GM19463 (cell line): ENCODE results near the gene RNU1-3.
"Not testable (repeated sequence)": the region's sequence is repeated elsewhere in the genome, so short reads cannot be mapped to it uniquely, and the experiment has no call there.

Experiments used
- ATAC-seq: cut with Tn5 transposase; IDR thresholded peaks from one replicate; pipeline ENCODE4 v1.9.1; 2021; ENCODE audit warnings: mild to moderate bottlenecking, moderate library complexity; ENCODE audit not compliant: unreplicated experiment

Gene RNU1-3

DNA sequence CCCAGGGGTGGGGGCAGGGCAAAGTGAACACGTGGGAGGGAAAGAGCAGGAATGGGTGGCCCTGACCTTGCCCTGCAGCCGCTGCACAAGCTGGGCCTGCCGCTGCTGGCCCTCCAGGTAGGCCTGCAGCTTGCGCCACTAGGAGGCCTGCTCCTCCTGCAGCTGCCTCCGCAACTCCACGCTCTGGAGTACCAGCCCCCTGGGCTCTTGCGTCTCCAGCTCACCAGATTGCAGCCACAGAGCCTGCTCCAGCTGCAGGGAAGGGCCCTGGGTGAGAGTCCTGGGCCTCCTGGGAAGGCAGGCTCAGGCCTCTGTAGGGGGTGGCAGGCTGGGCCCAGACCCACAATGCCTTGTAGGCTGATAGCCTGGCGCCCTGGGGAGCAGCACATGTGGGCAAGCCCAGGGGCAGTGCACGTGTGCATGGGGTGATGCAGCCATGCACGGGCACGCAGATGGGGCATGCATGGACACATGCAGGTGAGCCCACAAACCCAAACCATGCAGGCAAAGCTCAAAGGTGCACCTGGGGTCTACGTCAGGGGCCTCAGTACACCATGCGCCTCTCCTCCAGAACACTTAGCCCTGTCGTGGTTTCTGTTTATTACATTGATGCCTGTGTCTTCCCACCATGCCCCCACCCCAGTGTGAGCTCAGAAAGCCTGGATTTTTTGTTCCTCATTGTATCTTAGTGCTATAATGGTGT, 9.6 kb downstream of the RNU1-3 start:
- not testable (repeated sequence) for ATAC-seq

DNA sequence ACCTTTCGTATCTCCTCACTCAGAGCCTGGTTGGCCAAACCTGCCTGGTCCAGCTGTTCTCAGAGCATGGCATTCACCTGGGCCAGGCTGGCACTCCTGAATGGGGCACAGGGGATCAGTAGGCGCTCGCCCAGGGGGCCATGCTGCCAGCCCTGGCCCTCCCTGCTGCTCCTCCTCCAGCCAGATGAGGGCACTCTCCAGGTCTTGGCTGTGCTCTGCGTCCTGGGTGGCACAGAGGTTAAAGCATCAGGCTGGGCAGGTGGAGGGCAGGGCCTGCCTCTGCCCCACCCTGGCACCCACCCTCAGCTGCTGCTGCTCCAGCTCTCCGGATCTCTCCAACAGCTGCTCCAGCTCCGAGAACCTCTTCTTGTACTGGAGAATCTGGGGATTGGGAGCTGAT, 10.2 kb downstream of the RNU1-3 start:
- ATAC-seq, result not testable (repeated sequence)

DNA sequence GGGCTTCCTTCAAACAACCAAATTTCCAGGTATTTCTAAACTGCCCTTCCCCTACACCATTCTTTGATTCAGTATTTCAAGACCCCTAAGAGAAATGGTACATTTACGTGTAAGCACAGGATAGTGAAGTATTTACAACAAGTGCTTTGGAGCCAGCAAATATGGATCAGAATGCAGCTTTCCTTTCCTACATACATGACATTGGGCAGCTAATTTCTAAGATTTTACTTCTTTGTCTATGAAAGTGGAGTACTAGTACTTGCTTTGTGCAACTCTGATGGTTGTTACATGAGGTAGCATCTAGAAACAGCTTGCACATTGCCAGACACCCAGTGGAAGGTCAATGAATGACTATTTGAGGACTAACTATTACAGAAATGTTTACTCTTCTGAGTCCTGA, 15.2 kb downstream of the RNU1-3 start:
- not testable (repeated sequence) for ATAC-seq

DNA sequence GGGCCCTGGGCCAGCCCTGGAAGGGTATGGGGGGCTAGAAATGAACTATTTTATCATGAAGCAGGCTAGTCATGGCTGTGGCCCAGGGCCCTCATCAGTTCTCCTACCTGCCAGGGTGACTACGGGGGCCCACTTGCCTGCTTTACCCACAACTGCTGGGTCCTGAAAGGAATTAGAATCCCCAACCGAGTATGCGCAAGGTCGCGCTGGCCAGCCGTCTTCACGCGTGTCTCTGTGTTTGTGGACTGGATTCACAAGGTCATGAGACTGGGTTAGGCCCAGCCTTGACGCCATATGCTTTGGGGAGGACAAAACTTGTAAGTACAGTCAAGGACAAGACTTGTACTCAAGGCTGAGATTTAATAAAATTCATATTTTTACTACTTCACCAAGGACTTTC, 16.8 kb downstream of the RNU1-3 start:
- ATAC-seq, result not testable (repeated sequence)

DNA sequence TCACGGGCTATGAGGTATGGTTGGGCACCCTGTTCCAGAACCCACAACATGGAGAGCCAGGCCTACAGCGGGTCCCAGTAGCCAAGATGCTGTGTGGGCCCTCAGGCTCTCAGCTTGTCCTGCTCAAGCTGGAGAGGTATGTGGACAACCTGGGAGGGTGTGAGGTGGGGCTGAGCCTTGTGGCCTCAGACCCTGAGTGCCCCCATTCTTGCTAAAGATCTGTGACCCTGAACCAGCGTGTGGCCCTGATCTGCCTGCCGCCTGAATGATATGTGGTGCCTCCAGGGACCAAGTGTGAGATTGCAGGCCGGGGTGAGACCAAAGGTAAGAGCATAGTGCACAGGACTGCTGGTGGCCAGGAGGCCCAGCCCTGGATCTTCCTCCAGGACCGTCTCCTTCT, 17.4 kb downstream of the RNU1-3 start:
- ATAC-seq, result not testable (repeated sequence)

DNA sequence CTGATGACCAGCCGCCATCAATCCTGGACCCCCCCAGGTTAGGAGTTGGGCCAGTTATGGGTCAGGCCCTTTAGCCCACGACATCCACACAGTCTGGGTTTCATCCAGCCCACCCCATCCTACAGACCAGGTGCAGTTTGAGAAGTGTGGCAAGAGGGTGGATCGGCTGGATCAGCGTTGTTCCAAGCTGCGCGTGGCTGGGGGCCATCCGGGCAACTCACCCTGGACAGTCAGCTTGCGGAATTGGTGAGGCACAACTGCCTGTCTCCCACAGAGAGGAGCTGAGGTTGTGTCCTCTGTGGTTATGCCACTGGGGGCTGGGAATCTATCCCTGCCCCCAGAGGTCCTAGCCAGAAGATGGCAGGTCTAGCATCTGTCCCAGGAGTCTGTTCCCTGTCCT, 18.0 kb downstream of the RNU1-3 start:
- ATAC-seq, result not testable (repeated sequence)

DNA sequence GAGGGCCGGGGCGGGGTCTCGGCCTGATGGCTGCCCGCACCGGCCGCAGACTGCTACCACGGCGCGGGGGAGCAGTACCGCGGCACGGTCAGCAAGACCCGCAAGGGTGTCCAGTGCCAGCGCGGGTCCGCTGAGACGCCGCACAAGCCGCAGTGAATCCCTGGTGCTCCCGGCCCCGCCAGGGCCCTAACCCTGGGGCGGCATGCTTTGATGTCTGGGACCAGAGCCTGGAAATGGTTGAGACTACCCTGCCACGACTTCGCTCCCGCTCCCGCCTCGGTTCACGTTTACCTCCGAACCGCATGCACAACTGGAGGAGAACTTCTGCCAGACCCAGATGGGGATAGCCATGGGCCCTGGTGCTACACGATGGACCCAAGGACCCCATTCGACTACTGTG, 18.5 kb downstream of the RNU1-3 start:
- ATAC-seq, result not testable (repeated sequence)

DNA sequence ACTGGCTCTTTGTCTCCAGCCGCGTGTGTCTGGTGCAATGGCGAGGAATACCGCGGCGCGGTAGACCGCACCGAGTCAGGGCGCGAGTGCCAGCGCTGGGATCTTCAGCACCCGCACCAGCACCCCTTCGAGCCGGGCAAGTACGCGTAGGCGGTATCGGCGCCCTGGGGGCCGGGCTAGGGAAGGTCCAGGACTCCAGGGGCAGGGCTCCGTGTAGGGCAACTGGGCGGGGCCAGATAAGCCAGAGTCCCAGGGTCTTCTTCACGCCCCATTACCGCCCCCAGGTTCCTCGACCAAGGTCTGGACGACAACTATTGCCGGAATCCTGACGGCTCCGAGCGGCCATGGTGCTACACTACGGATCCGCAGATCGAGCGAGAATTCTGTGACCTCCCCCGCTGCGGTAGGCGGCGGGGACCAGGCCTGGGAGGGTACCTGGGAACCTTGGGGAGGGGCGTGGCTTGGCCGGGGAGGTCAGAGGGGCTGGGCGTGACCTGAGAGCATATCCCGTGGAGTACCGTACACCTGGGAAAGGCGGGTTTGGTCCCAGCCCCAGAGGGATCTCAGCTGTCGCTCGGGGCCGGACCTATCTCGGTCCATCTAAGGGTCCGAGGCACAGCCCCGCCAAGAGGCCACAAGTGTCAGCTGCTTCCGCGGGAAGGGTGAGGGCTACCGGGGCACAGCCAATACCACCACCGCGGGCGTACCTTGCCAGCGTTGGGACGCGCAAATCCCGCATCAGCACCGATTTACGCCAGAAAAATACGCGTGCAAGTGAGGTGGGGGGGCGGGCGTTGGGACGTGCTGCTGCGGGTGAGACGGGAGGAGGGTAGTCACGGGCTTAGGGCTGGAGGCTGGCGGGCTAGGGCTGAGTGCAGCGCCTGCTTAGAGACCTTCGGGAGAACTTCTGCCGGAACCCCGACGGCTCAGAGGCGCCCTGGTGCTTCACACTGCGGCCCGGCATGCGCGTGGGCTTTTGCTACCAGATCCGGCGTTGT, 19.3 kb downstream of the RNU1-3 start:
- ATAC-seq, result not testable (repeated sequence)

DNA sequence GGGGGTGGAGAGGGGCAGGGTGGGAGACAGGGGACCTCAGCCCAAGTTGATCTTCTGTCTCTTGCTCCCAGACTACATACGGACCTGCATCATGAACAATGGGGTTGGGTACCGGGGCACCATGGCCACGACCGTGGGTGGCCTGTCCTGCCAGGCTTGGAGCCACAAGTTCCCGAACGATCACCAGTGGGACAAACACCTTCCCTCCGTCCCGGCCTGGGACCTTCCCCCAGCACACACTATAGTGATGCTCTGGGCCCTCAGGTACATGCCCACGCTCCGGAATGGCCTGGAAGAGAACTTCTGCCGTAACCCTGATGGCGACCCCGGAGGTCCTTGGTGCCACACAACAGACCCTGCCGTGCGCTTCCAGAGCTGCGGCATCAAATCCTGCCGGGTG, 20.0 kb downstream of the RNU1-3 start:
- not testable (repeated sequence) for ATAC-seq

DNA sequence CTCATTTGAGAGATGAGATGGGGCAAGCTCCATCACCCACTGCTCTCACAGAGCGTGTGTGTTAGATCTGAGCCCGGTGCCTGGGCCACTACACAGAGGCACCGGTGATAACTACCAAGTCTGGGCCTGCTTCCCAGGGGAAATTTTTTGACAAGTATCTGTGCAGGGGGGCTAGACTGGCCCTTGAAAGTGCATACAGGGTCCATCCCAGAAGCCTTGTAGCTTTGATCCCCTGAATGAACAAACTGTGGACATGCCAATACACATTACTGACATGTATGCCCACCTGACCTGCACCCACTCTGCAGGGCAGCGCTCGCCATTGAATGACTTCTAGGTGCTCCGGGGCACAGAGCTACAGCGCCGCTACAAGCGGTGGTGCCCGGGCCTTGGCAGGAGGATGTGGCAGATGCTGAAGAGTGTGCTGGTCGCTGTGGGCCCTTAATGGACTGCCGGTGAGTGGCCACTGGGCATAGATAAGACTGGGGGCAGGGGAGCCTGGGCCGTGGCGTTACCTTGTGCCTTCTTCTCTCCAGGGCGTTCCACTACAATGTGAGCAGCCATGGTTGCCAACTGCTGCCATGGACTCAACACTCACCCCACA, 20.6 kb downstream of the RNU1-3 start:
- ATAC-seq, result not testable (repeated sequence)

DNA sequence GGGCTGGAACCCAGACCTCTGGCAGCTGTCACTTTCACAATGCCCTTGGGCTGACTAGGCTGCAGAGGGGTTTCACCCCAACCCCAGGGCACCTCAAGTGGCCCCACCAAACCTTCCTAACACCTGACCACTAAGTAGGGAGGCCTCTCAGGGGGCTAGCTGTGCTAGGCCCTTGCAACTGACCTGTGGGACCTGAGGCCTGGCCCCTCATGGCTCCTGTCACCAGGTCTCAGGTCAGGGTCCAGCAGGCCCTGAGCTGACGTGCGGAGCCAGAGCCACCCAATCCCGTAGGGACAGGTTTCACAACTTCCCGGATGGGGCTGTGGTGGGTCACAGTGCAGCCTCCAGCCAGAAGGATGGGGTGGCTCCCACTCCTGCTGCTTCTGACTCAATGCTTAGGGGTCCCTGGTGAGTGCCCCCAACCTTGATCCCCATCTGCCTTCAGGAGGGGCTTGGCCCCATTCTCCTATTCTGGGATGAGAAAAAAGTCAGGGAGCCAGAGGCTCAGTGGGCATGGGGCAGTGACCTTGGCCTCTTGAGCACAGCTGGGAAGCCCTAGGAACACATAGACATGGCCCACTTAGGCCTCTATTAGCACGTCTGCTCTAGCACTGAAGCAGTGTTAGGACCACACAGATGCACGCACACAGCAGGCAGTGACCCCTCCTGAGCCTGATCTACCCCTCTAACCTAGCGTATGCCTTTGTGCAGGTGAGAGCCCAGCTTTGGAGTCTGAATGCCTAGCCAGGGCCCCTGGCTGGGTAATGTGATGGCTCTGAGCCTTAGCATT, 21.3 kb downstream of the RNU1-3 start:
- ATAC-seq, result not testable (repeated sequence)

DNA sequence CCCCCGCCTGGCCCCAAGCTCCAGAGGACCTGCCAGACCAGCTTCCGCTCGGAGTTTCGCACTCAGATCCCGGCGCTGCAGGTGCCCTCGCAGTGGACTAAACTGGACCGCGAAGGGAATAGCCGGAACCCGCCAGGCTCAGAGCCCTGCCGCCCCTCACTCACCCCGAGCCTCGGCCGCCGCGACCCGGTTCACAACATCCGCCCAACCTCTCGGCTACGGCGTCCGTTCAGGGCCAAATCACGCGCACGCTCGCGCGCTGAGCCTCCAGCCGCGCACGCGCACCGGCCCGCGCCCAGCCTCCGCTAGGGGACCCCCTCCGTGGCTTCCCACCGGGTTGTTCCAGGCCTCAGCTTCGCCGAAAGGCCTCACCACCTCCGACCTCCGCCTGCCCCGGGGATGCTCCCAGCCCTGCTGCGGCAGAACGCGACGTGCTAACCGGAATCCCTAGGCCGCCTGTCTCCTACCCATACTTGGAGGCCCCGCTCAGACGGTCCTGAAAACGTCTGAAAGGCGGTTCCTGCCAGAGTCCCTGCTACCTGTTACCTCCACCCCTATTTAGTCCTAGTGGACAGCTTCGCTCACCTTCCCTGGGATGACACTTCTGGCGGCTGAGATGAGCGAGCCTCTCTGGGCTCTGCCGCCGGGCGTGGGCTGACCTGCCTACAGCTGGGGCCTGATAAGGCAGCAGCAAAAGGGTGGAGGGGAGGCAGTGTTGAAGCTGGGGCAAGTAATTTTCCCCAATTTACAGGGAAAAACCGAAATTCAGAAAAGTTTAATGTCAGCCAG, 22.1 kb downstream of the RNU1-3 start:
- ATAC-seq, result peak; percentile 76

DNA sequence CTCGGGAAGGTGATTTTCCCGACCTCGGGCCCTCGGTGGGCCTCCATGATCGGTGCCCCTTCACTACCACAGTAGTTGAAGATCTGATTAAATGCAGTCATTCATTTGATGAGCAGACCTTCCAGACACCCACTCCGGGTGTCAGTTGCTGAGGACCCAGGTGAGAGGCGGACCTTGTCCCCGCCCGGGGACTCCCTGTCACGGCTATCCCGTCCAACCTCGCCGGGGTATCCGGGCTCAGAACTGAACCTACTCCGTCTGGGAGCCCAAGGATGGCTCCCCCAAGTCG, 22.6 kb downstream of the RNU1-3 start:
- peak; percentile 35 for ATAC-seq

DNA sequence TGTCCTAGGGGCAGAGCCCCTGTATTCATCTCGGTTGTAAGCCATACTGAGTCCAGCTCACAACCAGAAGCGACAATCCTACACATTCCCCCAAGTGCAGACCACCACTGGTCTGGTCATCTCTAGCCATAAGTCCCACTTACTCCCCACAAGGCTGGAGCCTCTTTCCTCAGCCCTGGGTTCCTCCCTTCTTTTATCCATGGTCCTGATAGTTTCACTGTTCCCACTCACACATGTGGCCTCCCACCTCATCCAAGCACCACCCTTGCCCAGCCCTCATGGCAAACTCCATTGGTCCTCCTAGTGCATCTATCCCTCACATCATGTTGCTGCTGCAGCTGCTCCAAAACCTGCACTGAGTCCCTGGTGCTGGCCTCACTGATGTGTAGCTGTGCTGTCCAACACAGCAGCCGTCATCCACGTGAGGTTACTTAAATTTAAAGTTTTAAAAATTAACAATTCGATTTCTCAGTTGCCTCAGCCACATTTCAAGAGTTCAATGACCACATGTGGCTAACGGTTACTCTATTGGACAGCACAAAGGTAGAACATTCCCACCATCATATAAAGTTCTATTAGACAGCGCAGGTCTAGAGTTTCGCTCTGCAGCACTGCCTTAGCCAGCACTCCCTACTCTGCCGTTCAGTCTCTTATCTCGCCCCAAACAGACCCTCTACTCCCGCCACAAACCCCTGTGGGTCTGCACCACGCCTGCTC, 23.1 kb downstream of the RNU1-3 start:
- not testable (repeated sequence) for ATAC-seq

DNA sequence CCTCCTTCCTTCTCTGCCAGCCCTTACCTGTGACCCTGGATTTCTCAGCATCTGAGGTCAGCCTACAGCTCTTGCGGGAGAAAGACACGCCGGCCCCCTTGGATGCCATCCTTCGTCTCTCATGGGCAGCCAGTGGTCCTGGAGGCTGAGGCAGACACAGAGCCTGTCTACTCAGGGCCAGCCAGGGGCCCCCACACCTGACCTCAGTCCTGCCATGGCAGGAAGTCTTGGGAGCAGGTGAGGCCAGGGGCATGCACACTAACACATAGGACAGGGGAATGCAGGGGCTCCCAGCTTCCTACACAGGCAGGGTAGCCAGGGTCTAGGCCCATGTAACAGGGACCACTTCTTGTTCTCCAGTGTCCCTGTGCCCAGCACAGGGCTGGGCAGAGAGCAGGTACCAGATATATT, 23.7 kb downstream of the RNU1-3 start:
- not testable (repeated sequence) for ATAC-seq

DNA sequence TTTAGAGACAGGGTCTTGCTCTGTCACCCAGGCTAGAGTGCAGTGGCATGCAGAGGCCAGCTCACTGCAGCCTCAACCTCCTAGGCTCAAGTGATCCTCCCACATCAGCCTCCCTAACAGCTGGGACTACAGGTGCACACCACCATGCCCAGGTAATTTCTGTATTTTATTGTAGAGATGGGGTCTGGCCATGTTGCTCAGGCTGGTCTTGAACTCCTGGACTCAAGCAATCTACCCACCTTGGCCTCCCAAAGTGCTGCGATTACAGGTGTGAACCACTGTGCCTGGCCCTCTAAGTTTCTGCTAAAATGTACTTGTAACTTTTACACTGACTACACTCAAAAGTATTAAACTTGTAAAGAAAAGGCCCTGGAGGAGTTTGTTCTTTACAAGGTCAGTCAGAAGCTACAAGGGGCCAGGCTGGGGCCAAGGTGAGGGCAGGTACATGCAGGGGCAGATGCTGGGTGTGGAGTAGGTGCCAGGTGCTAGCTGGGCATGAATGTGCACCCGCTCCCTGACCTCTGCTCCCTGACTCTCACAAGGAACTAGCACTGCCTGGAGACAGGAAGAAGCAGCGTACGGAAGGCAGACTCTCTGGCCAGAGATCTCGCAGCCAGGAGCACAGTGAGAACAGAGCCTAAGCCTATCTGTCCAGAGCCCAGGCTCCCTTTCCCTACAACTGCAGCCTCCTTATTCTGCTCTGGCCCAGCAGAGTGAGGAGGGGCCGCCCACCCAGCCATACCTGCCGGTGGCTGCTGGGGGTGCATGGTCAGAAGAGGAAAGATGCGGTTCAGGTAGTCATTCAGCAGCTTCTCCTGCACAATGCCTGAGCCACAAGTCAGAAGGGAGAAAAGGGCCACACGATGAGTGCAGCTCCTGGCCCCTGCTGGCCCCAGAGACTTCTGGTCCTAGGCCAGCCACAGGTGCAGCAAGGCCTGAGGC, 24.5 kb downstream of the RNU1-3 start:
- ATAC-seq, result not testable (repeated sequence)

DNA sequence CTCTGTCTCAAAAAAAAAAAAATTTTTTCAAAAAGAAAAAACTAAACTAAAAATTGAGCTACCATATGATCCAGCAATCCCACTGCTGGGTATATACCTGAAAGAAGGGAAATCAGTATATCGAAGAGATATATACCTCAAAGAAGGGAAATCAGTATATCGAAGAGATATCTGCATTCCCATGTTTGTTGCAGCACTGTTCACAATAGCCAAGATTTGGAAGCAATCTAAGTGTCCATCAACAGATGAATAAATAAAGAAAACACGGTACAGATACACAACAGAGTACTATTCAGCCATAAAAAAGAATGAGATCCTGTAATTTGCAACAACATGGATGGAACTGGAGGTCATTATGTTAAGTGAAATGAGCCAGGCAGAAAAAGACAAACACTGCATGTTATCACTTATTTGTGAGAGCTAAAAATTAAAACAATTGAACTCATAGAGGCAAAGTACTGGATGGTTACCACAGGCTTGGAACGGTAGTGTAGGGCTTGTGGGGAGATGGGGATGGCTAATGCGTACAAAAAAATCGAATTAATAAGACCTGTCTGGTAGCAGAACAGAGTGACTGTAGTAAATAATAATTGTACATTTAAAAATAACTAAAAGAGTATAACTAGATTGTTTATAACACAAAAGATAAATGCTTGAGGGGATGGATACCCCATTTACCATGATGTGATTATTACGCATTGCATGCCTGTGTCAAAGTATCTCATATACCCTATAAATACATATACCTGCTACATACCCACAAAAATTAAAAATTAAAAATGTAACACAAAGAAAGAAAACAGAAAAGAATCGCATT, 25.4 kb downstream of the RNU1-3 start:
- not testable (repeated sequence) for ATAC-seq
